Measurements from ENCODE around the gene TTLL5. TPM values are rescaled to one million over a fixed set of nuclear protein-coding genes. Genes with fewer than 3 reads are reported as not detected.

TTLL5 gene
- total RNA-seq, 1 experiment from 2014 or later: 15.3 TPM

Other genes with a start within 250 kb of the TTLL5 start
- 73.9 and 98.3 TPM in 2 replicates for gene JDP2, start 233.2 kb upstream of the TTLL5 start, total RNA-seq (2014; rRNA removed; shearing (Covaris generic))
- gene BATF, start 138.8 kb upstream of the TTLL5 start, total RNA-seq (2014; rRNA removed; shearing (Covaris generic)): not detected in 2 replicates
- gene FLVCR2, start 82.6 kb upstream of the TTLL5 start, total RNA-seq (2014; rRNA removed; shearing (Covaris generic)): 0.09 and 0.39 TPM in 2 replicates
- gene ERG28, start 370 bp upstream of the TTLL5 start, total RNA-seq (2014; rRNA removed; shearing (Covaris generic)): 4.5 and 5.9 TPM in 2 replicates

All from SJSA1 (cell line).